ENCODE results near the gene HMCES.

Gene HMCES

GRCh38 chr3:129249284-129250065 lies 29.2 kb upstream of the HMCES start, which contains the start of gene COPG1 (continued):
- TF ChIP-seq ZNF174 (tag by site-specific recombination; IDR thresholded peaks at IDR 0.05) (no peak), ZNF600 (tag by site-specific recombination; IDR thresholded peaks at IDR 0.05) (peak; percentile 79), SP7 (tag by site-specific recombination; IDR thresholded peaks at IDR 0.05) (peak; percentile 59; the same call in 1 of the 2 replicates), ZNF704 (tag by site-specific recombination; IDR thresholded peaks at IDR 0.05) (no peak), ZNF391 (tag by site-specific recombination; IDR thresholded peaks at IDR 0.05; ENCODE audit: borderline replicate concordance, low read depth) (no peak), ZNF114 (tag by site-specific recombination; IDR thresholded peaks at IDR 0.05) (no peak), ZNF292 (tag by site-specific recombination; IDR thresholded peaks at IDR 0.05; ENCODE audit: borderline replicate concordance, low read depth) (no peak), ZBTB8A (tag by site-specific recombination; IDR thresholded peaks at IDR 0.05) (0 out of 2 replicates have a peak, but pooled peaks have one; percentile 20), TSHZ1 (tag by site-specific recombination; IDR thresholded peaks at IDR 0.05; ENCODE audit: borderline replicate concordance) (no peak), REST (tag by site-specific recombination; IDR thresholded peaks at IDR 0.05) (no peak), ZNF140 (tag by site-specific recombination; IDR thresholded peaks at IDR 0.05) (no peak), GLIS2 (tag by site-specific recombination; IDR thresholded peaks at IDR 0.05) (no peak), PRDM10 (tag by site-specific recombination; IDR thresholded peaks at IDR 0.05) (peak; percentile 60), ZFP69B (tag by site-specific recombination; IDR thresholded peaks at IDR 0.05) (0 out of 2 replicates have a peak, but pooled peaks have one; percentile 22), ZNF416 (tag by site-specific recombination; IDR thresholded peaks at IDR 0.05) (no peak), ZBTB20 (tag by site-specific recombination; IDR thresholded peaks at IDR 0.05) (0 out of 2 replicates have a peak, but pooled peaks have one; percentile 18), ZNF626 (tag by site-specific recombination; IDR thresholded peaks at IDR 0.05) (no peak), ZNF112 (tag by site-specific recombination; IDR thresholded peaks at IDR 0.05) (no peak), REPIN1 (tag by site-specific recombination; IDR thresholded peaks at IDR 0.05; ENCODE audit: low read depth) (peak; percentile 64; the same call in 1 of the 2 replicates), ZSCAN23 (tag by site-specific recombination; IDR thresholded peaks at IDR 0.05) (no peak), ZNF571 (tag by site-specific recombination; IDR thresholded peaks at IDR 0.05) (no peak), ZNF660 (tag by site-specific recombination; IDR thresholded peaks at IDR 0.05) (peak; percentile 25; the same call in 1 of the 2 replicates), ZNF629 (tag by site-specific recombination; IDR thresholded peaks at IDR 0.05) (no peak; the same call in 1 of the 2 replicates), ZNF311 (tag by site-specific recombination; IDR thresholded peaks at IDR 0.05; ENCODE audit: borderline replicate concordance) (no peak), ZNF350 (tag by site-specific recombination; IDR thresholded peaks at IDR 0.05) (no peak), ZBTB21 (tag by site-specific recombination; IDR thresholded peaks at IDR 0.05) (no peak), ZNF335 (tag by site-specific recombination; conservative IDR thresholded peaks at IDR 0.05) (peak; percentile 95), GLI4 (tag by site-specific recombination; IDR thresholded peaks at IDR 0.05) (no peak)
